Endothelial cell (in vitro differentiated cells): ENCODE measurements around the gene CST7. TPM values are rescaled to one million over a fixed set of nuclear protein-coding genes. Genes with fewer than 3 reads are reported as not detected.
"Not testable (repeated sequence)": the region's sequence is repeated elsewhere in the genome, so short reads cannot be mapped to it uniquely, and the experiment has no call there.

Experiments
- DNase-seq: peaks from one replicate; pipeline ENCODE4 v3.0.0; 2021; ENCODE audit warnings: low spot score
- H3K27ac Mint-ChIP-seq: one replicate; pipeline ENCODE4 v1.8.0; 2021; ENCODE audit warnings: mixed read lengths, inconsistent platforms; ENCODE audit not compliant: unreplicated experiment
- H3K27me3 Mint-ChIP-seq: one replicate; pipeline ENCODE4 v1.8.0; 2021; ENCODE audit warnings: mild to moderate bottlenecking, moderate library complexity, mixed read lengths, inconsistent platforms; ENCODE audit not compliant: unreplicated experiment
- H3K36me3 Mint-ChIP-seq: one replicate; pipeline ENCODE4 v1.8.0; 2021; ENCODE audit warnings: mild to moderate bottlenecking, low read depth, mixed read lengths, inconsistent platforms; ENCODE audit not compliant: unreplicated experiment
- H3K4me1 Mint-ChIP-seq: one replicate; pipeline ENCODE4 v1.8.0; 2021; ENCODE audit warnings: mild to moderate bottlenecking, mixed read lengths, inconsistent platforms; ENCODE audit not compliant: unreplicated experiment
- H3K4me3 Mint-ChIP-seq: one replicate; pipeline ENCODE4 v1.8.0; 2021; ENCODE audit warnings: mild to moderate bottlenecking, mixed read lengths, inconsistent platforms; ENCODE audit not compliant: unreplicated experiment
- H3K9me3 Mint-ChIP-seq: one replicate; pipeline ENCODE4 v1.8.0; 2021; ENCODE audit warnings: mixed read lengths, inconsistent platforms; ENCODE audit not compliant: unreplicated experiment
- total RNA-seq: library from RNA; stranded (reverse); fragmentation: NEBNext Ultra II Directional; extraction: Animal tissue kit (Norgen Biotek cat#: 25700); gene quantifications from one replicate; pipeline ENCODE4 v1.2.1, GENCODE V29; 2021; ENCODE audit not compliant: unreplicated experiment
- TF ChIP-seq, protein P1 (sequence below): fragments of 200-600 bp; sonication (generic); IDR thresholded peaks from one replicate; pipeline ENCODE4 v1.5.0; 2021; ENCODE audit warnings: antibody characterized with exemption; ENCODE audit not compliant: unreplicated experiment

The CST7 gene
- total RNA-seq, 1 donor from 2014 or later, result not detected

DNA sequence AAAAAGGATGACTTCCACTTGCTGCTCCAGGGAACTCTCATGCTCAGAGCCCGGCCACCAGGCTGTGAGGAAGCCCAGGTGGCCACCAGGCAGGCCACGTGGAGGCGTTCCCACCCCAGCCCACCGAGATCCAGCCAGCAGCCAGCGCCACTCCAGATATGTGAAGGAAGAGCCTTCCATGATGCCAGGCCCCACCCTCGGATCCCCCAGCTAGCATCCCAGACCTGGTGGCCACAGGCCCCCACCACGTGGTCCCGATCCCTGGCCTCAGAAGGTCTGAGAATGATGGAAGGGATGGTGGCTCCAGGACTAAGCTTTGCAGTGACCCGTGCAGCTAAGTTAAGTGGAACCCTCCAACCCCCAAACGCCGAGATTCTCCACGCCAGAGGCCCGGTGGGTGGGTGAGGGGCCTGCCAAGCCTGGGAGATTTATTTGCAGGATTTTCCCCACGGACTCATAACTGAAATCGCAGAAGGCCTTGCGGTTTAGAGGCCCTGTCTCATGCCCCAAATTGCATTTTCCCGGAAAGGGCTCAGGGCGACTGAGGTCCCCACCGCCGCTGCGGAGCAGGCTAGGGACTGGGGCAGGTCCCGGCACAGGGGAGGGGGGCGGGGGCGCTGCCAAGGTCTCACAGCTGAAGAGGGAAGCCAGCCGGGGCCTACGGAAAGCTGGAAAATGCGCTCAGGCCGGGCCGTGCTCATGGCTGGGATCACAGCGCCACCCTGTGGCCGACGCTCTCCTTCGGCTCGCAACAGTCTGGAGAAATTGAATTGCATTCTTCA is 31.1 kb upstream of the CST7 start:
- Mint-ChIP-seq H3K27ac (no peak overlapping the region), H3K27me3 (peaks cover 7% of the 10 kb centered on the region), H3K4me3 (no peak overlapping the region), H3K9me3 (no peaks in the 10 kb centered on the region), H3K4me1 (no peaks in the 10 kb centered on the region), H3K36me3 (peaks cover 4% of the 10 kb centered on the region)
- TF ChIP-seq, protein P1, sequence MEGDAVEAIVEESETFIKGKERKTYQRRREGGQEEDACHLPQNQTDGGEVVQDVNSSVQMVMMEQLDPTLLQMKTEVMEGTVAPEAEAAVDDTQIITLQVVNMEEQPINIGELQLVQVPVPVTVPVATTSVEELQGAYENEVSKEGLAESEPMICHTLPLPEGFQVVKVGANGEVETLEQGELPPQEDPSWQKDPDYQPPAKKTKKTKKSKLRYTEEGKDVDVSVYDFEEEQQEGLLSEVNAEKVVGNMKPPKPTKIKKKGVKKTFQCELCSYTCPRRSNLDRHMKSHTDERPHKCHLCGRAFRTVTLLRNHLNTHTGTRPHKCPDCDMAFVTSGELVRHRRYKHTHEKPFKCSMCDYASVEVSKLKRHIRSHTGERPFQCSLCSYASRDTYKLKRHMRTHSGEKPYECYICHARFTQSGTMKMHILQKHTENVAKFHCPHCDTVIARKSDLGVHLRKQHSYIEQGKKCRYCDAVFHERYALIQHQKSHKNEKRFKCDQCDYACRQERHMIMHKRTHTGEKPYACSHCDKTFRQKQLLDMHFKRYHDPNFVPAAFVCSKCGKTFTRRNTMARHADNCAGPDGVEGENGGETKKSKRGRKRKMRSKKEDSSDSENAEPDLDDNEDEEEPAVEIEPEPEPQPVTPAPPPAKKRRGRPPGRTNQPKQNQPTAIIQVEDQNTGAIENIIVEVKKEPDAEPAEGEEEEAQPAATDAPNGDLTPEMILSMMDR, result peak; percentile 95
- DNase-seq, result peak; percentile 75

DNA sequence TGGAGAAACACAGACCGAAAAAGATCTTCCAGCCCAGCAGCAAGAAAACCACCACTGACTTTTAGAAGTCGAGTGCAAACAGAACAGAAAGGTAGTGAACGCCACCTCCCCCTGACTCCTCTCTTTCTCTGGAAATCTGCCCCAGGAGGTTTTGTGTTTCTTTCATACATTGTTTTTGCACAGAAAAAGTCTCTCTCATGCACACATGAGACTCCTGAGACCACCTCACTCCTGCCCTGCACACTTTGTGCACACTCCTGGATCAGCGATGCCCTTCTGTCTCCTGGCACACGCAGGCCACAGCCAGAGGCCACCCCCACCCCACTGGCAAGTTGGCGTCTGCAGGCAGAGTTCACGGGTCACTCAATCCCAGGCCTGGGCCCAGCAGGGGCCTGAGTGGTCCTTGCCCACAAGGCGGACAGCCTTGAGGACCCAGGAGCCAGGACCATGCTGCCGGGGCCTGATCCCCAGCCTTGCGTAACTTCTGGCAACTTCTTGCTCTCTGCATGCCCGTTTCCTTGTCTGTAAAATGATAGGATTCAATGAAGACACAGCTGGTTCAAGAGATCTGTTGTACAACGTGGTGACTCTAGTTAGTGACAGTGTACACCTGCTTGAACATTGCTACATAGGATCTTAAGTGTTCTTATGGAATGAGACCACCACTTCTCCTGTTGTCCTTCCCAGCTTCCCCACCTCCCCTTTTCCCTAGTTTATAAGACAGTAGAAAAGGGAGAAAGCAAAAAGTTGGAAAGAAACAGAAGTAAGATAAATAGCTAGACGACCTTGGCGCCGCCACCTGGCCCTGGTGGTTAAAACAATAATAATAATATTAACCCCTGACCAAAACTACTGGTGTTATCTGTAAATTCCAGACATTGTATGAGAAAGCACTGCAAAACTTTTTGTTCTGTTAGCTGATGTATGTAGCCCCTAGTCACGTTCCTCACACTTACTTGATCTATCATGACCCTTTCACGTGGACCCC is 30.2 kb upstream of the CST7 start:
- H3K27ac Mint-ChIP-seq, result no peak overlapping the region
- no peak for DNase-seq
- no peaks in the 10 kb centered on the region for H3K9me3 Mint-ChIP-seq
- H3K4me3 Mint-ChIP-seq, result no peak overlapping the region
- H3K4me1 Mint-ChIP-seq, result no peaks in the 10 kb centered on the region
- peaks cover 4% of the 10 kb centered on the region for H3K36me3 Mint-ChIP-seq
- TF ChIP-seq, protein P1, result no peak
- H3K27me3 Mint-ChIP-seq, result peaks cover 7% of the 10 kb centered on the region

DNA sequence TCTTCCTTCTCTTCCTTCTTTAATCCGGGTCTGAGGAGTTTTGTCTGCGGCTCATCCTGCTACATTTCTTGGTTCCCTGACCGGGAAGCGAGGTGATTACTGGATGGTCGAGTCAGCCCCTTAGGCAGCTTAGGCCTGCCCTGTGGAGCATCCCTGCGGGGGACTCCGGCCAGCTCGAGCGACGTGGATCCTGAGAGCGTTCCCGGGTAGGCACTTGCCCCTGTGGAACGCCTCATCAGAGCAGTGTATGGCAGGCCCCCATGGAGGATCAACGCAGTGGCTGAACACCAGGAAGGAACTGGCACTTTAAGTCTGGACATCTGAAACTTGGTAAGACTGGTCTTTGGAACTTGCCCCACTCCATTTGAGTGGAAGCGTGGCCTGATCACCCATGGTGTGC is 29.4 kb upstream of the CST7 start:
- DNase-seq, H3K4me3 Mint-ChIP-seq, H3K4me1 Mint-ChIP-seq, H3K9me3 Mint-ChIP-seq, H3K27me3 Mint-ChIP-seq, H3K27ac Mint-ChIP-seq, H3K36me3 Mint-ChIP-seq: not testable (repeated sequence)

DNA sequence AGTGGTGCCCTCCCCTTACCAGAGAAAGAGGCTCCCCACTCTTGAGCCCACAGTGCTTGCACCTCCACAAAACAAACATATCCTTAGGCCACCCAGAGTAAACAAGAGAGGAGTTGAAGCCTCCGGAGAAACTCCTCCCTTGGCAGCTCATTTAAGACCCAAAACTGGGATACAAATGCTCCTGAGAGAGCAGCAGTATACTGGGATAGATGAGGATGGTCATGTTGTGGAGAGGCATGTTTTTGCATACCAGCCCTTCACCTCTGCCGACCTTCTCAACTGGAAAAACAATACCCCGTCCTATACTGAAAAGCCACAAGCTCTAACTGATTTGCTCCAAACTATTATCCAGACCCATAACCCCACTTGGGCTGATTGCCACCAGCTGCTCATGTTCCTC is 28.4 kb upstream of the CST7 start:
- not testable (repeated sequence) for H3K4me1 Mint-ChIP-seq, H3K4me3 Mint-ChIP-seq, DNase-seq, H3K27me3 Mint-ChIP-seq, H3K36me3 Mint-ChIP-seq, H3K27ac Mint-ChIP-seq, H3K9me3 Mint-ChIP-seq

DNA sequence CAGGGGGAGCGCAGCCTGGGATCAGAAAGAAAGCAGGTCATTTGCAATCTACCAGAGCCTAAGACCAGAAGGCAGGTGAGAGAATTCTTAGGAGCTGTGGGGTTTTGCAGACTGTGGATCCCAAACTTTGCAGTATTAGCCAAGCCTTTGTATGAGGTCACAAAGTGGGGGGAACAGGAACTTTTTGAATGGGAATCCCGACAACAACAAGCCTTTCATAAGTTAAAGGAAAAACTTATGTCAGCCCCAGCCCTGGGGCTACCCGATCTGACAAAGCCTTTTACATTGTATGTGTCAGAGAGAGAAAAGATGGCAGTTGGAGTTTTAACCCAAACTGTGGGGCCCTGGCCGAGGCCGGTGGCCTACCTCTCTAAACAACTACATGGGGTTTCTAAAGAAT is 19.8 kb upstream of the CST7 start:
- DNase-seq, H3K27ac Mint-ChIP-seq, H3K4me3 Mint-ChIP-seq, H3K27me3 Mint-ChIP-seq, H3K9me3 Mint-ChIP-seq, H3K4me1 Mint-ChIP-seq, H3K36me3 Mint-ChIP-seq: not testable (repeated sequence)

DNA sequence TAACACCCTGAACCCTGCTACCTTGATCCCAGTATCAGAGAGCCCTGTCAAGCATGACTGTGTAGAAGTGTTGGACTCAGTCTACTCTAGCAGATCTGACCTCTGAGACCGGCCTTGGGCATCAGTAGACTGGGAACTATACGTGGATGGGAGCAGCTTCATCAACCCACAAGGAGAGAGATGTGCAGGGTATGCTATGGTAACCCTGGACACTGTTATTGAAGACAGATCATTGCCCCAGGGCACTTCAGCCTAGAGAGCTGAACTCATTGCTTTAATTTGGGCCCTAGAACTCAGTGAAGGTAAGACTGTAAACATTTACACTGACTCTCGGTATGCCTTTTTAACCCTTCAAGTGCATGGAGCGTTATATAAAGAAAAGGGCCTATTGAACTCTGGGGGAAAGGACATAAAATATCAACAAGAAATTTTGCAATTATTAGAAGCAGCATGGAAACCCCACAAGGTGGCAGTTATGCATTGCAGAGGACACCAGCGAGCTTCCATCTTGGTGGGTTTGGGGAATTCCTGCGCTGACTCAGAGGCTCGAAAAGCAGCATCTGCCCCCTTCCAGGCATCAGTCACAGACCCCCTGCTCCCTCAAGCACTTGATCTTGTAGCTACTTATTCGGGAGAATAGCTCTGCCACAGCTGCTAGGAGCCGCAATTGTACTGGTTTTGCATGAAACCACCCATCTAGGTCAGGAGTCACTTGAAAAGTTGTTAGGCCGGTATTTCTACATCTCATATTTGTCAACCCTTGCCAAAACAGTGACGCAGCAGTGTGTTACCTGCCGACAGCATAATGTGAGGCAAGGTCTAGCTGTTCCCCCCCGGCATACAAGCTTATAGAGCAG is 19.0 kb upstream of the CST7 start:
- H3K4me3 Mint-ChIP-seq, DNase-seq, H3K4me1 Mint-ChIP-seq, H3K27ac Mint-ChIP-seq, H3K36me3 Mint-ChIP-seq, H3K27me3 Mint-ChIP-seq, H3K9me3 Mint-ChIP-seq: not testable (repeated sequence)
